GM18508 (cell line): ENCODE data around the gene GADD45B.
"Not testable (repeated sequence)": the region's sequence is repeated elsewhere in the genome, so short reads cannot be mapped to it uniquely, and the experiment has no call there.

Experiments used
- ATAC-seq: cut with Tn5 transposase; IDR thresholded peaks from one replicate; pipeline ENCODE4 v1.9.1; 2021; ENCODE audit warnings: moderate number of reproducible peaks; ENCODE audit not compliant: insufficient read depth, unreplicated experiment

GADD45B gene

DNA sequence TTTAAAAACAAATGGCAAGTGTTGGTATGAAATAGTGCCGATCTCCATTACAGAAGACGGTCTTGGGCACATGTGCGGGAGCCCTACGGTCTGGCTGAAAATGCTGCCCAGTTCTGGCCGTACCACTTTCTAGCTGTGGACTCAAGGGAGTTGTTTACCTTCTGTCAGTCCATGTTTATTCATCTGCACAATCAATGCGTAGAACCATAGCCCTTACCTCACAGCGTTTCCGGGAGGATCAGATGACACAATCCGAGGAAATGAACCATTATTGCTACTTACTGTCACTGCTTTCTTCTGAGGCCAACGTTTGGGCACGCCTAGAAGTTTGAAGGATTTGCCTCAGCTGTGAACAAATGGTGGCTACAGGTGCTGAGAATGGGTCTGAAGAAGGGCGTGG, 31.2 kb downstream of the GADD45B start:
- no peak for ATAC-seq

GRCh38 chr19:2509096-2509495, 33.2 kb downstream of the GADD45B start:
- ATAC-seq, result no peak

DNA sequence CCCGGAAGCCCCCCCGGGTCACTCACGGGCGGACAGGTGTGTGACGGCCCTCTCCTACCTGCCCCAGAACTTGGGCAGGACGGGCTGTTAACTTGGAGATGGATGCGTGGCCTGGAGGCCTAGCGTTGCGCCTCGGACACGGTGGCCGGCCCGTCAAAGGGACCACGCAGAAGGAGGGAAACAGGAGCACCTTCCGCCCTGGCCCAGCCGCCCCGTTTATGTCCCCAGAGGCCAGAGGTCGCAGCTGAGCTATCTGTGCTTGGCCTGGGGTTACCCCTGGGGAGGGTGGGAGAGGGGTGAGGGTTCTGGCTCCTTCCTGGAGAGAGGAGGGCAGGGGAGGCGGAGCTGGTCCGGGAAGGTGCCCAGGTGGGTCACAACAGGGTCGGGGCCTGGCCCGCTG, 35.6 kb downstream of the GADD45B start:
- ATAC-seq, result no peak

- ATAC-seq, result no peak
Measured at GRCh38 chr19:2511991-2512390, 36.1 kb downstream of the GADD45B start.

DNA sequence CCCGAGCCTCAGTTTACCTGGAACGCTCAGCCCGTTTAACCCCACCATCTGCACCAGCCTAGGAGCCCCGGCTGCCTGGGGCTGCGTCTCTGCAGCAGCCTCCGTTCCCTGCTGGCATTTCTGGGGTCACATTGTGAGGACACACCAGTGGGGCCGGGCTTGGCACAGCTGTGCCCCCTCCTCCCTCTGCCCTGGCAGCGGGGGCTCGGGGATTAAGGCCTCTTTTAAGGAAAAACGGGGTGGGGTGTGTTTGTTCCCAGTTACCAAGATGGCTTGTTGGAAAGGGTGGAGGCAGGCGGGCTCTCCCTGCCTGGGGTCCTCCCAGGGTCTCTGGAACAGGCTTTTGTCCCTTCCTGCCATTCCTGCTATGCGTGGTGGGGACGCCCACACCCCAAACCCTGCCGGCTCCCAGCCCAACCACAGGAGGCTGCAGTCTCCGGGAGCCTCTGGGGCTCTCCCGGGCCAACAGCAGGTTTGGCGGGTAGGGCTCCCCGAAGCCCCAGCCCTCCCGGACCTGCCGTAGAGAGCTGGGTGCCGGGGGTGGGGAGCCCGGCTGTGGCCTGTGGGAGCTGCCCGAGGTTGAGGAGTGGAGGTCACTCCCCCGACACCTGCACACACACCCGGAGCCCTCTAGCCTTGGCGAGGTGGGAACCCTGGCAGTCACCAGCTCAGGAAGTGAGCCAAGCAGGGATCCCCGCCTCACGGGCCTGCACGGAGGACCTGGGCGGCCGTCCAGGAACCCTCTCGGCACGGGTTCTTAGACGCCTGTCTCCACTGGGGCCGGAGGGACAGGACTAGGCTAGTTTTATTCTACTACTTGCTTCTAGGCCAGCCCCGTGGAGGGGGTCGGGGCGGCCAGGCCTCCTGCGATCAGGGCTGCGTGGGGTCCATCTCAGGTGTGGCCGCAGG, 36.9 kb downstream of the GADD45B start:
- no peak for ATAC-seq

DNA sequence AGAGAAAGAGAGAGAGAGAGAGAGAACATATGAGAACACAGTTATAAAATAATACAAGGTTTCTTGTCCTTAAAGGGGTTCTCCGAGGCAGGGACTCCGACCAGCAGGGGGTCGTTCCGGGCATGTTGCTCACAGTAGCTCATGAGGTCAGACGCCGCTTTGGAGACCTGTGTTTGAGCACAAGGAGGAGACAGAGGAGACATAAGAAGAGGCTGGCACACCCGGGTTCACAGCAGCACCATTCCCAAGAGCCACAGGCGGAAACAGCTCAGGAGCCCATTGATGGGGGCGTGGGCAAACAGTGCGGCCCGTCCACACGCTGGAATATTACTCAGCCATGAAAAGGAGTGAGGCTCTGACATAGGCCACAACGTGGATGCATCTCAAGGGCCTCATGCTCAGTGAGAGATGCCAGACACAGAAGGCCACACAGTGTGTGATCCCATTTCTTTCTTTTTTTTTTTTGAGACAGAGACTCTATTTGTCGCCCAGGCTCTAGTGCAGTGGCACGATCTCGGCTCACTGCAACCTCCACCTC, 39.1 kb downstream of the GADD45B start:
- no peak for ATAC-seq

- ATAC-seq, result no peak
Measured at GRCh38 chr19:2516727-2517126, 40.8 kb downstream of the GADD45B start.

DNA sequence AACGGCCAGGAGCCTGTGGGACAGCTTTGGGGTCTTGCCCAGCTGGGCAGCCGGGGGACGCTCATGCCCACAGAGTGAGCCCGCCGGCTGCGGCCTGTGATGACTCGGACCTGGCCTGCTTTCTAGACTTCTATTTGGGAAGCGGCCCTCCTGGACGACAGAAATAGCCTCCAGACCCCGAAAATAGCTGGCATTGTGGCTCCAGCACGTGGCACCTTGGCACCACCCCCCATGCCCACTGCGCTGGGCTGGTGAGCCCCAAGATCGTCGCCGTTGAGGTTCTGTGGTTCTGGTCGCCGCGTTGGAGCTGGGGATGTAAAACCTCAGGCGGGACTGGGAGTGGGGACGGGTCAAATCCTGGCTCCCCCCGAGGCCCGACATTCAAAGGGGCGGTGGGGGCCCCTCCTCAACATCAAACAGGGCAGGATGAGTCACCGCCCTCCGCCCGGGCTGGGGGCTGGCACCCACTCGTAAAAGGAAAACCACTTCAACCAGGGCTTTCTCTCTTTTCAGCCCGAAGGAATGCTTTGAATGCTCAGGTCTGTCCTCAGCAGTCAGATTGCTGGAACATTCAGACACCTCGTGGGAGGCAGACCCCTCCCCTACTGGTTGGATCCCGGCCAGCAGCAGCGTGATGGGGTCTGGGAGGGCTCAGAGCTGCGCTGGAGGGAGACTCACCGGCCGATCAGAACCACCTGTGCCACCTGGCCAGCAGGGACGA, 42.1 kb downstream of the GADD45B start:
- ATAC-seq, result no peak

- ATAC-seq, result not testable (repeated sequence)
Measured at GRCh38 chr19:2518856-2519255, 42.9 kb downstream of the GADD45B start.

- ATAC-seq, result no peak
Measured at GRCh38 chr19:2519482-2519881, 43.6 kb downstream of the GADD45B start.

DNA sequence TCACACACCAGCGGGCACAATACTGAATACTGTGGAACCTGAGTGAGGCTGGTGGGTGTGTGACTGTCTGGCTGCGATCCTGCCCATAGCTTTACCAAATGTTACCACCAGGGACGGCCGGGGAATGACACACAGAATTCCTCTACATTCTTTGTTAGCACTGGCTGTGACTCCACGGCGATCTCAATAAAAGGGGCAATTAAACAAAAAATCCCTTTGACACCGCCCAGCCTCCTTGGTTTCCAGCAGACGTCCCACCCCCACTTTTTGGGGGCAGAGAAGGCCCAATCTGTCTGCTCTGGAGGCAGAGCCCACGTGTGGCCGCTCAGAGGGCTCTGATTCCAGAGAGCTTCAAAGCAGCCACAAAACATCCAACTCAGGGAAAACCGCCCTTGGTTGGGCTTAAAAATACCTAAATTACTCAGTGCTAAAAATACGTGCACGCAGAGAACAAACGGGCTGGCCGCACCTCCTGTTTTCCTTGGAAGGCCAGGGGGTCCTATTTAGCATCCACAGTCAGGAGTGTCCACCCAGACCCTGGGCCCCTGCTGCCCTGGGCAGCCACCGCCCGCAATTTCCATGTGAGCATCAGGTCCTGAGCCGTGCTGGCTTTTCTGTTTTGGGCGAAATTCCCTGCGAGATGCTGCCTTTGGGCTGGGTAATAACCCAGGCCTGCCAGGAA, 47.8 kb downstream of the GADD45B start:
- ATAC-seq, result no peak

DNA sequence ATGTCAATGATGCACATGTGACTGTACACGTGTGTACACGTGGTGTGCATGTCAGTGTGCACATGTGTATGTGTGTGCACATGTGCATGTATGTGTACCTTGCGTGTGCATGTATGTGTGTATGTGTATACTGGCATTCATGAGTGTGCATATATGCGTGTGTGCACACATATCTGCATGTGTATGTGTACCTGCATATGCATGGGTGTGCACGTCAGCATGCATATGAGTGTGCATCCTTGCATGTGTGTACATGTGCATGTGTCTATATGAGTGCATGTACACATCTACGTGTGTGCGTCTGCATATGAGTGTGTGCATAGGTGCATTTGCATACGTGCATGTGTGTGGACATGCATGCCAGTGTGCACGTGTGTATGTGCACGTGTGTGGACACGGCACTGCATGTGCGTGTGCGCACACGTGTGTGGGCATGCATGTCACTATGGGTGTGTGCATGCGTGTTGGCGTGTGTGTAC, 48.5 kb downstream of the GADD45B start:
- ATAC-seq, result no peak

DNA sequence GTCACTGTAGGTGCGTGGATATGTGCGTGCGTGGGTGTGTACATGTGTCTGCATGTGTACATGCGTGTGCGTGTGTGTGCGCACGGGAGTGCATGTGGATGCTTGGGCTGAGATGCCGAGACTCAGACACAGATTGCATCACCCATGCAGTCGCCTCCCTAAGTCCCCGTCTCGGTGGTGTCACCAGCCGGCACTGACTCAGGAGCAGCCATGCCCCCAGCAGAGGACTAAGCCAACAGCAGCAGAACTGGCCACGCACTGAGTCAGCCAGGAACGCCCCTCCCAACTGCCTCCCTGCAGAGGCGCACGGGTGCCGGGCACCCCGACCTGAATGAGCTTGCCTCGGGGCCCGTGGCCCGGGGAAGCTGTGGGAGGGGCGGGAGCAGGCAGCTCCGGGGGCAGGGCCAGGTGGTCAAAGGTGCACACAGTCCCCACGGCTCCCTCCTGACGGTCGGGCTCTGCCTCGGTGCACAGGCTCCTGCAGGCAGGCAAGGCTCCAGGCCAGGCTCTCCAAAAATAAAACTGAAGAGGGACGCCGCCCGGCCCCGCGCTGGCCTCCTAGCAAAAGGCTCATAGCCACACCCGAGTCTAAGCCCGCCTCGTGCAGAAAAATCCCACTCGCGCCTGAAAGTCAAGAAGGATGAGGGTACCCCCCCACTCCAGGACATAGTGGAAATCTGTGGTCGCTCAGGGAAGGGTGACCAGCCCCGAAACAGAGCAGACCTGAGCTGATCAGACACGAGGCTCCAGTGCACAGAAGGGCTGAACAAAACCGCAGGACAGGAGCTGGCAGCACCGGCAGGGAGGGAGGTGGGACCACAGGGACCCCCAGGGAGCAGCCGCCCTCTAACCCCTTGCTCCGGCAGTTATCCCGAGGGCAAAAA, 49.2 kb downstream of the GADD45B start:
- ATAC-seq, result no peak

GRCh38 chr19:2527171-2527570, 51.2 kb downstream of the GADD45B start:
- ATAC-seq, result no peak

GRCh38 chr19:2527686-2528085, 51.8 kb downstream of the GADD45B start:
- no peak for ATAC-seq
